ENCODE measurements around the gene FBXL19.

The FBXL19 gene

GRCh38 chr16:30992276-30992780, 69.0 kb downstream of the FBXL19 start:
- DNase-seq = no peak

- no peak for DNase-seq
These were observed 69.8 kb downstream of the FBXL19 start for GRCh38 chr16:30992931-30993816.

- DNase-seq = no peak
These were observed 72.6 kb downstream of the FBXL19 start for GRCh38 chr16:30995927-30996323.

GRCh38 chr16:30996324-30996984, 73.1 kb downstream of the FBXL19 start:
- no peak for DNase-seq

- DNase-seq = no peak
These were observed 73.8 kb downstream of the FBXL19 start for GRCh38 chr16:30996985-30997724.

- no peak for DNase-seq
These were observed 74.6 kb downstream of the FBXL19 start for GRCh38 chr16:30997725-30998711.

All from NCI-H1092 (cell line).